HepG2 (cell line): ENCODE measurements around the gene CTTNBP2NL. TPM values are rescaled to one million over a fixed set of nuclear protein-coding genes. Genes with fewer than 3 reads are reported as not detected.

Experiments used
- ATAC-seq: fragments of 200-7000 bp; cut with Tn5 transposase; 3 replicates; pipeline ENCODE4 v1.9.1; 2020; ENCODE audit warnings: mild to moderate bottlenecking, moderate library complexity
- BruUV-seq: library from RNA; stranded (reverse); fragments of 400-500 nt; replicated peaks from 2 replicates; lab custom pipeline; 2021; lab: Mats Ljungman, UMichigan
- CTCF ChIA-PET: fragments of 300-600 bp; formaldehyde crosslinking; extraction: SDS; loops from one replicate; lab custom pipeline; 2021; ENCODE audit warnings: low total read pairs, inconsistent platforms, low intra/inter-chr PET ratio; lab: Yijun Ruan, JAX
- POLR2A ChIA-PET: fragments of 350-600 bp; sonication (Branson Sonifier 250); formaldehyde crosslinking; loops from one replicate; lab custom pipeline; 2020; ENCODE audit warnings: antibody characterized with exemption, inconsistent platforms; lab: Yijun Ruan, JAX
- DNase-seq: peaks from one replicate; pipeline ENCODE4 v3.0.0-alpha.2; 2015; ENCODE audit warnings: low spot score
- FAIRE-seq: peaks from 3 replicates; lab custom pipeline; 2011; peaks lifted over from hg19 to GRCh38; lab: Jason Lieb, UNC
- H2AFZ ChIP-seq: one replicate; pipeline ENCODE4 v1.6.1; 2011; ENCODE audit warnings: low read length, inconsistent platforms
- H3K27ac ChIP-seq: fragments of 300-600 bp; 3 replicates; pipeline ENCODE4 v1.8.0; 2011; ENCODE audit warnings: mixed run types, mild to moderate bottlenecking, mixed read lengths, low read length, inconsistent platforms; ENCODE audit not compliant: insufficient read depth; ENCODE audit errors: extremely low read length
- H3K27me3 ChIP-seq, 2 experiments: fragments of 200-600 bp in 1 of 2; 2 replicates in 1 of 2; 3 replicates in 1 of 2; pipeline versions ENCODE4 v1.6.0 to v1.8.0; 2011; ENCODE audit warnings: low read length in 2 of 2, mild to moderate bottlenecking in 2 of 2, moderate library complexity in 2 of 2, inconsistent platforms in 1 of 2; ENCODE audit not compliant: insufficient read depth in 2 of 2, control insufficient read depth in 1 of 2
- H3K36me3 ChIP-seq, 2 experiments: fragments of 200-600 bp in 1 of 2; replicated peaks in 1 of 2; 2 replicates in 1 of 2; 3 replicates in 1 of 2; pipeline versions ENCODE4 v1.5.1 to v1.8.0; 2011; ENCODE audit warnings: low read length in 2 of 2, inconsistent platforms in 1 of 2; ENCODE audit not compliant: insufficient read depth in 2 of 2, control insufficient read depth in 1 of 2
- H3K4me1 ChIP-seq: 2 replicates; pipeline ENCODE4 v1.5.1; 2012; ENCODE audit warnings: low read length, inconsistent platforms; ENCODE audit not compliant: insufficient read depth
- H3K4me2 ChIP-seq: 2 replicates; pipeline ENCODE4 v1.6.0; 2011; ENCODE audit warnings: low read depth, low read length, inconsistent platforms
- H3K4me3 ChIP-seq, 3 experiments: fragments of 200-600 bp in 1 of 3; sonication (generic), shearing (Covaris generic) in 1 of 3; replicated peaks in 1 of 3; 2 replicates each; pipeline ENCODE4 v1.5.1; 2011 to 2016; ENCODE audit warnings: low read length in 3 of 3, inconsistent platforms in 2 of 3, low read depth in 2 of 3, mild to moderate bottlenecking in 2 of 3, control low read depth in 1 of 3, mixed read lengths in 1 of 3; ENCODE audit not compliant: insufficient read depth in 1 of 3
- H3K79me2 ChIP-seq: one replicate; pipeline ENCODE4 v1.6.1; 2011; ENCODE audit warnings: low read length, inconsistent platforms; ENCODE audit not compliant: insufficient read depth
- H3K9ac ChIP-seq: 2 replicates; pipeline ENCODE4 v1.6.0; 2011; ENCODE audit warnings: mild to moderate bottlenecking, low read depth, low read length, inconsistent platforms; ENCODE audit not compliant: insufficient read depth
- H3K9me3 ChIP-seq: 2 replicates; pipeline ENCODE4 v1.5.1; 2012; ENCODE audit warnings: mild to moderate bottlenecking, low read length
- H4K20me1 ChIP-seq: 2 replicates; pipeline ENCODE4 v1.6.0; 2011; ENCODE audit warnings: inconsistent platforms, mild to moderate bottlenecking, low read length, moderate library complexity; ENCODE audit not compliant: insufficient read depth
- AGO2 ChIP-seq: fragments of 200-400 bp; formaldehyde crosslinking; optimal IDR thresholded peaks from 2 replicates; pipeline ENCODE3; 2017; ENCODE audit warnings: mild to moderate bottlenecking, low read depth, low read length, moderate library complexity
- ZSCAN25 ChIP-seq: sonication (generic); formaldehyde crosslinking; IDR thresholded peaks from 2 replicates; pipeline ENCODE4 v1.8.0; 2022; ENCODE audit warnings: mild to moderate bottlenecking, missing genetic modification reagents
- WGBS: methylation state at CpG from one replicate; pipeline ENCODE4 v1.1.6; 2017; ENCODE audit warnings: low lambda C conversion rate; 5-methylcytosine and 5-hydroxymethylcytosine counted together
- in situ Hi-C: cut with HindIII; loops from 2 replicates; pipeline ENCODE4 v1.10.0; 2017; ENCODE audit warnings: low pct_unique_long_range_greater_than_20kb; ENCODE audit not compliant: extremely low pct_ligation_motif_present
- intact Hi-C: fragments of 100-400 bp; cut with micrococcal nuclease; formaldehyde crosslinking; loops from one replicate; pipeline ENCODE4 v1.10.0; 2022; ENCODE audit not compliant: unreplicated experiment
- polyA plus RNA-seq, 8 experiments: library from polyadenylated mRNA; depleted of rRNA in 3 of 8; stranded (reverse) in 7 of 8; unstranded in 1 of 8; fragments of >200 nt; fragmentation: Illumina TruSeq in 4 of 8; extraction: Trizol in 4 of 8; gene quantifications; 2 replicates each; pipeline versions ENCODE4 v1.2.1 to v1.2.3, GENCODE V29; 2011 to 2016; ENCODE audit warnings: low read depth in 4 of 8, missing spikeins in 1 of 8, mixed read lengths in 1 of 8; ENCODE audit not compliant: insufficient read depth in 1 of 8
- total RNA-seq, 5 experiments: library from RNA; depleted of rRNA; stranded (reverse); fragments of >200 nt; fragmentation: Illumina TruSeq; extraction: Trizol; gene quantifications; 2 replicates each; pipeline ENCODE4 v1.2.3, GENCODE V29; 2016; ENCODE audit warnings: low read depth in 1 of 5
- TF ChIP-seq, protein P1 (sequence below): sonication (generic); formaldehyde crosslinking; IDR thresholded peaks from 2 replicates; pipeline ENCODE4 v1.5.0; 2020; ENCODE audit warnings: missing genetic modification reagents
- TF ChIP-seq, protein P2 (sequence below): IDR thresholded peaks from 2 replicates; pipeline ENCODE4 v1.6.1; 2016; ENCODE audit warnings: mild to moderate bottlenecking, missing biosample characterization, missing genetic modification reagents
- TF ChIP-seq, protein P3 (sequence below): sonication (generic); formaldehyde crosslinking; IDR thresholded peaks from 2 replicates; pipeline ENCODE4 v1.4.0; 2020; ENCODE audit warnings: missing genetic modification reagents

CTTNBP2NL gene
- total and polyA plus RNA-seq, 2 of the 13 experiments (the other 11 are each of a cell fraction or from before 2014, with no cell fraction given): 2.1 to 4.1 TPM

DNA sequence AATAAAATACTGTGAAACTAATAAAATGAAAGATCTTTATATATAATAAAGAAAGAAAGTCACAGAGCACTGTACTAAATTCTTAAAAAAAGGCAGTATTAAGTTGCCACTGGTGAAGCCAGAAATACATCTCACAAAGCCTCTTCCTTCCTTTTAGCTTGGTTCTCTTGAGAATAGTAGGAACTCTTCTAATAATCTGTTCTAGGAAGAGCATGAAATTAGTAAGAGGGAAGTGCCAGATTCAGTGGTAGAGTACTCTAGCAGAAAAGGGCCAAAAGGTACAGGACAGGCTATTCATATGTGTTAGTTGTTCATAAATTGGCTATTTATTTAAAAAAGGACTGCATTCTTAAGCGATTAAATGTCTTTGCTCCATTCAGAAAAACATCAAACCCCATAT, 33.7 kb downstream of the CTTNBP2NL start:
- Histone ChIP-seq H3K9ac (no peak overlapping the region), H3K27me3 (no peaks in the 10 kb centered on the region; a peak in 1 of 5 replicates), H3K27ac (no peak overlapping the region), H3K4me3 (no peak overlapping the region), H3K79me2 (no peaks in the 10 kb centered on the region), H3K9me3 (no peaks in the 10 kb centered on the region), H3K36me3 (no peaks in the 10 kb centered on the region)
- CTCF ChIA-PET: no interaction called here
- in situ Hi-C loops: no loop called here
- no TSS peak for BruUV-seq
- FAIRE-seq: no peak
- DNase-seq: no peak
- no peak for TF ChIP-seq ZSCAN25
- TF ChIP-seq, protein P1, sequence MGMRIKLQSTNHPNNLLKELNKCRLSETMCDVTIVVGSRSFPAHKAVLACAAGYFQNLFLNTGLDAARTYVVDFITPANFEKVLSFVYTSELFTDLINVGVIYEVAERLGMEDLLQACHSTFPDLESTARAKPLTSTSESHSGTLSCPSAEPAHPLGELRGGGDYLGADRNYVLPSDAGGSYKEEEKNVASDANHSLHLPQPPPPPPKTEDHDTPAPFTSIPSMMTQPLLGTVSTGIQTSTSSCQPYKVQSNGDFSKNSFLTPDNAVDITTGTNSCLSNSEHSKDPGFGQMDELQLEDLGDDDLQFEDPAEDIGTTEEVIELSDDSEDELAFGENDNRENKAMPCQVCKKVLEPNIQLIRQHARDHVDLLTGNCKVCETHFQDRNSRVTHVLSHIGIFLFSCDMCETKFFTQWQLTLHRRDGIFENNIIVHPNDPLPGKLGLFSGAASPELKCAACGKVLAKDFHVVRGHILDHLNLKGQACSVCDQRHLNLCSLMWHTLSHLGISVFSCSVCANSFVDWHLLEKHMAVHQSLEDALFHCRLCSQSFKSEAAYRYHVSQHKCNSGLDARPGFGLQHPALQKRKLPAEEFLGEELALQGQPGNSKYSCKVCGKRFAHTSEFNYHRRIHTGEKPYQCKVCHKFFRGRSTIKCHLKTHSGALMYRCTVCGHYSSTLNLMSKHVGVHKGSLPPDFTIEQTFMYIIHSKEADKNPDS (CRISPR knock-in tag): no peak
- TF ChIP-seq, protein P2, sequence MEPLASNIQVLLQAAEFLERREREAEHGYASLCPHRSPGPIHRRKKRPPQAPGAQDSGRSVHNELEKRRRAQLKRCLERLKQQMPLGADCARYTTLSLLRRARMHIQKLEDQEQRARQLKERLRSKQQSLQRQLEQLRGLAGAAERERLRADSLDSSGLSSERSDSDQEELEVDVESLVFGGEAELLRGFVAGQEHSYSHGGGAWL: no peak
- no peak for TF ChIP-seq AGO2
- TF ChIP-seq, protein P3, sequence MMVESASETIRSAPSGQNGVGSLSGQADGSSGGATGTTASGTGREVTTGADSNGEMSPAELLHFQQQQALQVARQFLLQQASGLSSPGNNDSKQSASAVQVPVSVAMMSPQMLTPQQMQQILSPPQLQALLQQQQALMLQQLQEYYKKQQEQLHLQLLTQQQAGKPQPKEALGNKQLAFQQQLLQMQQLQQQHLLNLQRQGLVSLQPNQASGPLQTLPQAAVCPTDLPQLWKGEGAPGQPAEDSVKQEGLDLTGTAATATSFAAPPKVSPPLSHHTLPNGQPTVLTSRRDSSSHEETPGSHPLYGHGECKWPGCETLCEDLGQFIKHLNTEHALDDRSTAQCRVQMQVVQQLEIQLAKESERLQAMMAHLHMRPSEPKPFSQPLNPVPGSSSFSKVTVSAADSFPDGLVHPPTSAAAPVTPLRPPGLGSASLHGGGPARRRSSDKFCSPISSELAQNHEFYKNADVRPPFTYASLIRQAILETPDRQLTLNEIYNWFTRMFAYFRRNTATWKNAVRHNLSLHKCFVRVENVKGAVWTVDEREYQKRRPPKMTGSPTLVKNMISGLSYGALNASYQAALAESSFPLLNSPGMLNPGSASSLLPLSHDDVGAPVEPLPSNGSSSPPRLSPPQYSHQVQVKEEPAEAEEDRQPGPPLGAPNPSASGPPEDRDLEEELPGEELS (CRISPR knock-in tag): no peak
- TF ChIP-seq, all 625 proteins: peak for 0
- intact Hi-C loops: no loop called here
- H3K4me2 ChIP-seq: no peak overlapping the region
- no peak for ATAC-seq
- POLR2A ChIA-PET: interaction anchor here (0.6 kb wide), 1 partner anchor 21 kb away, joined by 4 read pairs; no protein-coding TSS in a partner anchor
- no peak overlapping the region for H2AFZ ChIP-seq
- 100% methylated on average over 1 of the region's 1 CpG for WGBS
- H4K20me1 ChIP-seq: no peaks in the 10 kb centered on the region
- no peaks in the 10 kb centered on the region for H3K4me1 ChIP-seq
